Stimulated activated CD4-positive, alpha-beta T cell treated with anti-CD3 and anti-CD28 coated beads, Interleukin-4, amount 100 ng/mL, for 24 hours (primary cell): ENCODE measurements around the gene MAMSTR.

Experiments used
- DNase-seq: peaks from one replicate; pipeline ENCODE4 v3.0.0-alpha.2; 2020

MAMSTR gene

GRCh38 chr19:48745208-48745995, 25.9 kb upstream of the MAMSTR start:
- peak; percentile 61 for DNase-seq

- no peak for DNase-seq
Observed at GRCh38 chr19:48742096-48742495, 22.6 kb upstream of the MAMSTR start.

- peak; percentile 32 for DNase-seq
Observed at GRCh38 chr19:48741129-48741999, 21.8 kb upstream of the MAMSTR start.

GRCh38 chr19:48740164-48740972, 20.8 kb upstream of the MAMSTR start, which contains the start of gene RASIP1:
Gene RASIP1 (minus strand): TSS chr19:48740610. CDS start chr19:48740282, 328 bp downstream.
- no peak for DNase-seq

GRCh38 chr19:48739404-48740163, 20.1 kb upstream of the MAMSTR start:
- no peak for DNase-seq

GRCh38 chr19:48738557-48739403, 19.3 kb upstream of the MAMSTR start:
- DNase-seq, result peak; percentile 91

- DNase-seq, result no peak
Observed at GRCh38 chr19:48737360-48737998, 18.0 kb upstream of the MAMSTR start.

GRCh38 chr19:48735031-48735615, 15.6 kb upstream of the MAMSTR start:
- DNase-seq, result no peak

- no peak for DNase-seq
Observed at GRCh38 chr19:48734625-48735024, 15.1 kb upstream of the MAMSTR start.

- DNase-seq, result no peak
Observed at GRCh38 chr19:48731452-48731851, 11.9 kb upstream of the MAMSTR start.

GRCh38 chr19:48728911-48729664, 9.6 kb upstream of the MAMSTR start:
- no peak for DNase-seq

GRCh38 chr19:48726556-48726955, 7.0 kb upstream of the MAMSTR start:
- DNase-seq, result no peak

GRCh38 chr19:48724796-48725753, 5.5 kb upstream of the MAMSTR start:
- peak; percentile 36 for DNase-seq

- DNase-seq, result no peak
Observed at GRCh38 chr19:48722196-48722708, 2.7 kb upstream of the MAMSTR start.

- DNase-seq, result peak; percentile 95
Observed at GRCh38 chr19:48720613-48721296, 1.2 kb upstream of the MAMSTR start.

GRCh38 chr19:48720251-48720612, 707 bp upstream of the MAMSTR start:
- DNase-seq, result no peak

- DNase-seq, result no peak
Observed at GRCh38 chr19:48718711-48719231, 754 bp downstream of the MAMSTR start.
